Fibroblast of lung (primary cell): ENCODE data around the gene STX8. TPM values are rescaled to one million over a fixed set of nuclear protein-coding genes. Genes with fewer than 3 reads are reported as not detected.
A peak's percentile ranks its signal among the peaks of the same experiment; 100 is the strongest.

Source experiments
- DNase-seq, 2 donors: peaks; one replicate each; pipeline versions ENCODE4 v3.0.0 to v3.0.0-alpha.2; 2010; ENCODE audit warnings: low read depth in 2 of 2
- H2AFZ ChIP-seq: 2 replicates; pipeline ENCODE4 v1.5.1; 2012; ENCODE audit warnings: low read length, control low read depth, inconsistent platforms
- H3K27ac ChIP-seq: 2 replicates; pipeline ENCODE4 v1.5.1; 2011; ENCODE audit warnings: low read length, control low read depth; ENCODE audit not compliant: insufficient read depth
- H3K27me3 ChIP-seq: 2 replicates; pipeline ENCODE4 v1.5.1; 2011; ENCODE audit warnings: mild to moderate bottlenecking, low read length; ENCODE audit not compliant: control insufficient read depth, insufficient read depth
- H3K36me3 ChIP-seq: 2 replicates; pipeline ENCODE4 v1.5.1; 2011; ENCODE audit warnings: low read length; ENCODE audit not compliant: control insufficient read depth, insufficient read depth
- H3K4me1 ChIP-seq: 2 replicates; pipeline ENCODE4 v1.5.1; 2011; ENCODE audit warnings: low read length; ENCODE audit not compliant: control insufficient read depth, insufficient read depth; ENCODE audit errors: extremely low read depth
- H3K4me2 ChIP-seq: 2 replicates; pipeline ENCODE4 v1.5.1; 2011; ENCODE audit warnings: low read length, control low read depth; ENCODE audit not compliant: insufficient read depth; ENCODE audit errors: extremely low read depth
- H3K4me3 ChIP-seq, 4 experiments: fragments of 200-600 bp in 1 of 4; sonication (generic) in 1 of 4; replicated peaks in 1 of 4; 2 replicates each; pipeline ENCODE4 v1.5.1; 2011 to 2016; ENCODE audit warnings: low read length in 4 of 4, low read depth in 3 of 4, mild to moderate bottlenecking in 3 of 4, control low read depth in 2 of 4, inconsistent platforms in 1 of 4, mixed read lengths in 1 of 4; ENCODE audit not compliant: insufficient read depth in 1 of 4; ENCODE audit errors: control extremely low read depth in 1 of 4
- H3K79me2 ChIP-seq: 2 replicates; pipeline ENCODE4 v1.5.1; 2012; ENCODE audit warnings: mild to moderate bottlenecking, low read length, inconsistent platforms; ENCODE audit not compliant: control insufficient read depth, insufficient read depth
- H3K9ac ChIP-seq: 2 replicates; pipeline ENCODE4 v1.5.1; 2011; ENCODE audit warnings: mild to moderate bottlenecking, low read length, control low read depth; ENCODE audit not compliant: insufficient read depth
- H3K9me3 ChIP-seq: 2 replicates; pipeline ENCODE4 v1.5.1; 2012; ENCODE audit warnings: low read depth, low read length; ENCODE audit not compliant: control insufficient read depth, insufficient read depth
- H4K20me1 ChIP-seq: 2 replicates; pipeline ENCODE4 v1.5.1; 2011; ENCODE audit warnings: low read length; ENCODE audit not compliant: control insufficient read depth, insufficient read depth; ENCODE audit errors: extremely low read depth
- CTCF ChIP-seq, 2 donors: IDR thresholded peaks in 1 of 2; conservative IDR thresholded peaks in 1 of 2; 1 replicate in 1 of 2; 2 replicates in 1 of 2; pipeline ENCODE4 v1.5.1; 2011 to 2012; ENCODE audit warnings: low read length in 2 of 2, control low read depth in 1 of 2, inconsistent platforms in 1 of 2, low read depth in 1 of 2, mild to moderate bottlenecking in 1 of 2
- EZH2 ChIP-seq: IDR thresholded peaks from 2 replicates; pipeline ENCODE4 v1.5.1; 2012; ENCODE audit warnings: low read length, control low read depth, mild to moderate bottlenecking; ENCODE audit errors: missing control alignments
- polyA plus RNA-seq, 2 donors: library from polyadenylated mRNA; depleted of rRNA in 1 of 2; stranded (reverse) in 1 of 2; unstranded in 1 of 2; fragments of >200 nt; gene quantifications; 2 replicates each; pipeline ENCODE4 v1.2.1, GENCODE V29; 2011 to 2012; ENCODE audit warnings: missing spikeins in 1 of 2
- total RNA-seq: library from RNA; depleted of rRNA; stranded (reverse); fragments of >200 nt; gene quantifications from 2 replicates; pipeline ENCODE4 v1.2.1, GENCODE V29; 2014

Gene STX8
- total and polyA plus RNA-seq, 2 donors (not counting 1 experiment from before 2014, with no cell fraction given) = 84.7 to 128 TPM

GRCh38 chr17:9241371-9241712 is 334.3 kb downstream of the STX8 start:
- Histone ChIP-seq H3K4me2 (peak overlapping the region; percentile 17), H3K4me1 (peaks cover 12% of the 10 kb centered on the region), H4K20me1 (no peaks in the 10 kb centered on the region), H3K4me3 (no peak overlapping the region), H3K9me3 (no peaks in the 10 kb centered on the region), H2AFZ (no peak overlapping the region), H3K27me3 (no peaks in the 10 kb centered on the region), H3K79me2 (no peaks in the 10 kb centered on the region), H3K27ac (peak overlapping the region; percentile 48), H3K36me3 (no peaks in the 10 kb centered on the region), H3K9ac (peak overlapping the region; percentile 5)
- TF ChIP-seq EZH2 (no peak), CTCF (conservative IDR thresholded peaks at IDR 0.05 in 1 of 2, IDR thresholded peaks at IDR 0.05 in 1 of 2; ENCODE audit: low read depth in 1 of 2, low read length in 2 of 2) (no peak)
- peak in 1 of 2 donors; percentile 49 for DNase-seq

DNA sequence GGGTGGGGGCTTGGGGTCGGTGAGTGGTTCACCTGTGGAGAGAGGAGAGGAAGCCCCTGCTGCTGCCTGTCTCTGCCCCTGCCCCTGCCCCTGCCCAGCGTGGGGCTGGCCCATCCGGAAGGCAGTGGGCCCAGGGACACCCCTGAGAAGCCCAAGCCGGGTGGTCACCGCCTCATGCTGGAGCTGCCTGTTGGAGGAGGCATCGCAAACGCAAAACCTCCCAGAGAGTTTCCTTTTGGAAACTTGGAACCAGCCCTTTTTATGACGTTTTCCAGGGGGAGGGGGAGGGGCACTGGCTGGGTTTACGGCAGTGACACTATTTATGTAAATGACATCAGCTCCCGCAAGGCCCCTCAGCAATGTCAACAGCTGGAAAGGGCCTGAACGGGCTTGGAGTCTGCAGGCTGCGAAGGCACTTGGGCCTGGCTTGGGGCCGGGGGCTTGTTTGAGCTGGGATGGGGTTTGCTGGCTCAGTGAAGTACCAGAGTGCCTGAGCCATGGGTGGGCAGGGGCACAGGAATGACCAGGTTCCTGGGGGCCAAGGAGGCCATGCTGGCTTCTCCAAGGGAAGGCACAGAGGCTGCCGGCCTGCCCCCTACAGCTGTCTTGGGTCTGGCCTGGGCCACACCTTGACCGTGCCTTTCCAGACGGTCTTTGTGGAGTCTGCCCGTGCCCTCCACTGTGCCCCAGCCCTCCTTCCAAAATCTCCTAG is 334.8 kb downstream of the STX8 start:
- Histone ChIP-seq H3K4me3 (peak overlapping the region in 1 of 4 experiments; percentile 47), H2AFZ (no peak overlapping the region), H3K27ac (peak overlapping the region; percentile 48), H3K4me1 (peaks cover 12% of the 10 kb centered on the region), H3K9ac (peak overlapping the region; percentile 65), H3K27me3 (no peaks in the 10 kb centered on the region), H3K4me2 (peak overlapping the region; percentile 51), H4K20me1 (no peaks in the 10 kb centered on the region), H3K79me2 (no peaks in the 10 kb centered on the region), H3K9me3 (no peaks in the 10 kb centered on the region), H3K36me3 (no peaks in the 10 kb centered on the region)
- peak; percentile 42 to 84 for DNase-seq
- peak in 1 of 2 donors; percentile 3 for TF ChIP-seq CTCF (conservative IDR thresholded peaks at IDR 0.05 in 1 of 2, IDR thresholded peaks at IDR 0.05 in 1 of 2; ENCODE audit: low read depth in 1 of 2, low read length in 2 of 2)
- no peak for TF ChIP-seq EZH2

GRCh38 chr17:9239793-9240658 is 335.6 kb downstream of the STX8 start:
- Histone ChIP-seq H3K27ac (peak overlapping the region; percentile 48), H4K20me1 (no peaks in the 10 kb centered on the region), H3K4me2 (peak overlapping the region; percentile 80), H3K27me3 (no peaks in the 10 kb centered on the region), H3K4me1 (peaks cover 12% of the 10 kb centered on the region), H3K79me2 (no peaks in the 10 kb centered on the region), H3K9ac (peak overlapping the region; percentile 65), H2AFZ (peak overlapping the region; percentile 41), H3K4me3 (peak overlapping the region in 3 of 4 experiments; percentile 7 to 47 (median 42)), H3K9me3 (no peaks in the 10 kb centered on the region), H3K36me3 (no peaks in the 10 kb centered on the region)
- DNase-seq = peak; percentile 60 to 67
- TF ChIP-seq EZH2 = no peak
- no peak for TF ChIP-seq CTCF (conservative IDR thresholded peaks at IDR 0.05 in 1 of 2, IDR thresholded peaks at IDR 0.05 in 1 of 2; ENCODE audit: low read depth in 1 of 2, low read length in 2 of 2)
